ENCODE results near the gene CDH16. TPM values are rescaled to one million over a fixed set of nuclear protein-coding genes. Genes with fewer than 3 reads are reported as not detected.

CDH16 gene
- total RNA-seq, 1 donor from 2014 or later = 1.8 TPM

DNA sequence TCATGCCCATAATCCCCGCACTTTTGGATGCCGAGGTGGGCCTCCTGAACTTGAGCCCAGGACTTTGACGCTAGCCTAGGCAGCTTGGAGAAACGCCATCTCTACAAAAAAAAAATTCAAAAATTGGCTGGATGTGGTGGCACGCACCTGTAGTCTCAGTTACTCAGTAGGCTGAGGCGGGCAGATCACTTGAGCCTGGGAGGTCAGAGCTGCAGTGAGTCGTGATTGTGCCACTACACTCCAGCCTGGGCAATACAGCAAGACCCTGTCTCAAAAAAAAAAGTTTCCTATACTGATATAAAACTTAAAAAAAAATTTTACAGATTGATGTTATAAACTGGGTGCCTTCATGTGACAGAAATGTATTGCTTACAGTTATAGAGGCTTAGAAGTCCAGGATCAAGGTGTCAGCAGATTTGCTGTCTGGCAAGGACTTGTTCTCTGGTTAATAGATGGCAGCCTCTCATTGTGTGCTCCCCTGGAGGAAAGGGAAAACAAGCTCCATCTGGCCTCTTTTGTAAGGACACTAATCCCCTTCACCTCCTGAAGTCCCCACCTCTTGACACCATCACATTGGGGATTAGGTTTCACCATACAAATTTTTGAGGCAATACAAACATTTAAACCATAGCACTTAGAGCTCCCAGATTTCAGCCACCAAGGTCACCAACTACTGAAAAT is 33.9 kb upstream of the CDH16 start:
- FAIRE-seq (no peak), DNase-seq (ENCODE audit: low read depth) (no peak)
- Histone ChIP-seq H3K27me3 (ENCODE audit: control insufficient read depth, insufficient read depth, low read length) (no peaks in the 10 kb centered on the region), H3K4me3 (ENCODE audit: low read depth, low read length) (no peak overlapping the region), H3K36me3 (ENCODE audit: control insufficient read depth, insufficient read depth, low read length) (no peaks in the 10 kb centered on the region)
- TF ChIP-seq, protein P1, sequence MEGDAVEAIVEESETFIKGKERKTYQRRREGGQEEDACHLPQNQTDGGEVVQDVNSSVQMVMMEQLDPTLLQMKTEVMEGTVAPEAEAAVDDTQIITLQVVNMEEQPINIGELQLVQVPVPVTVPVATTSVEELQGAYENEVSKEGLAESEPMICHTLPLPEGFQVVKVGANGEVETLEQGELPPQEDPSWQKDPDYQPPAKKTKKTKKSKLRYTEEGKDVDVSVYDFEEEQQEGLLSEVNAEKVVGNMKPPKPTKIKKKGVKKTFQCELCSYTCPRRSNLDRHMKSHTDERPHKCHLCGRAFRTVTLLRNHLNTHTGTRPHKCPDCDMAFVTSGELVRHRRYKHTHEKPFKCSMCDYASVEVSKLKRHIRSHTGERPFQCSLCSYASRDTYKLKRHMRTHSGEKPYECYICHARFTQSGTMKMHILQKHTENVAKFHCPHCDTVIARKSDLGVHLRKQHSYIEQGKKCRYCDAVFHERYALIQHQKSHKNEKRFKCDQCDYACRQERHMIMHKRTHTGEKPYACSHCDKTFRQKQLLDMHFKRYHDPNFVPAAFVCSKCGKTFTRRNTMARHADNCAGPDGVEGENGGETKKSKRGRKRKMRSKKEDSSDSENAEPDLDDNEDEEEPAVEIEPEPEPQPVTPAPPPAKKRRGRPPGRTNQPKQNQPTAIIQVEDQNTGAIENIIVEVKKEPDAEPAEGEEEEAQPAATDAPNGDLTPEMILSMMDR (IDR thresholded peaks at IDR 0.05; ENCODE audit: insufficient read depth, low read length, severe bottlenecking) = no peak

DNA sequence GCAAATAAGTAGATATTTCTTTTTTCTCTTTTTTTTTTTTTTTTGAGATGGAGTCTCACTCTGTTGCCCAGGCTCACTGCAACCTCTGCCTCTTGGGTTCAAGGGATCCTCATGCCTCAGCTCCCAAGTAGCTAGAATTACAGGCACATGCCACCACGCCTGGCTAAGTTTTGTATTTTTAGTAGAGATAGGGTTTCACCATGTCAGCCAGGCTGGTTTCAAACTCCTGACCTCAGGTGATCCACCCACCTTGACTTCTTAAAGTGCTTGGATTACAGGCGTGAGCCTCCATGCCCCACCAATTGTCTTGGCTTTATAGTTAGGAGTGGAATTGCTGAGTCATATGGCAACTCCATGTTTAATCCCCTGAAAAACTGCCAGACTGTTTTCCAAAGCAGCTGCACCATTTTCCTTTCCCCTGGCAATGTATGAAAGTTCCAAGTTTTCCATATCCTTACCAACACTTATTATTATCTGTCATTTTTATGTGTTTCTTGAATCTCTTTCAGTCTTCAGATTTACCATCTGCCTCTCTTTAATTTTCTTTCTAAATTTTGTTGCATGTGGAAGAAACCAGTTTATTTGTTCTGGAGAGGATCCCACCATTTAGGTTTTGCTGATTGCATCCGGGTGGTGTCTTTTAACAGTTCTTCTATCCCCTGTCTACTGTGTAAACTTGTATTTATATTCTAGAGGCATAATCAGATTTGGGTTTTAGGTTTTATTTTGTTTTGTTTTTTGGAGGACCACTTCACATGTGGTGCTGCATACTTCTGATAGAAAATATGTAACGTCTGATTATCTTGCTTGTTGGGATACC is 32.5 kb upstream of the CDH16 start:
- TF ChIP-seq, protein P1 (IDR thresholded peaks at IDR 0.05; ENCODE audit: insufficient read depth, low read length, severe bottlenecking) = no peak
- Histone ChIP-seq H3K27me3 (ENCODE audit: control insufficient read depth, insufficient read depth, low read length) (no peaks in the 10 kb centered on the region), H3K4me3 (ENCODE audit: low read depth, low read length) (no peak overlapping the region), H3K36me3 (ENCODE audit: control insufficient read depth, insufficient read depth, low read length) (no peaks in the 10 kb centered on the region)
- FAIRE-seq (no peak), DNase-seq (ENCODE audit: low read depth) (peak; percentile 25)

DNA sequence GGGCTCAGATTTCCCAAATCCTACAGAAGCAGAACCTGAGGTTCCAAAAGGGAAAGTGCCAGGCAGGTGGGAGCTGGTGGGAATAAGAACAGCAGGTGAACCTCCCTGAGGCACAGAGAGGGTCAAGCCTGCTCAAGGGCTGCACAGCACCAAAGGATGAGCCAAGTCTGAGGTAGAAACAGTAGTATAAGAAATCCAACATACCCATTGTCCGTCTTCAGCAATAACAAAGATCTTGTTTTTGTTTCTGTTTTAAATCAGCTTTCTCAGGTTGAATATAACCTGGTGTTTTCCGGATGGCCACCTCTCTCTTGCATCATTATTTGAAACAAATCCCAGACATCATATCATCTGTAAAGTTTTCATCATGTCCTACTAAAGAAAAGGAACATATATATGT is 31.8 kb upstream of the CDH16 start:
- no peak for FAIRE-seq
- Histone ChIP-seq H3K36me3 (ENCODE audit: control insufficient read depth, insufficient read depth, low read length) (no peaks in the 10 kb centered on the region), H3K4me3 (ENCODE audit: low read depth, low read length) (no peak overlapping the region), H3K27me3 (ENCODE audit: control insufficient read depth, insufficient read depth, low read length) (no peaks in the 10 kb centered on the region)
- DNase-seq (ENCODE audit: low read depth) = no peak
- TF ChIP-seq, protein P1 (IDR thresholded peaks at IDR 0.05; ENCODE audit: insufficient read depth, low read length, severe bottlenecking) = no peak

DNA sequence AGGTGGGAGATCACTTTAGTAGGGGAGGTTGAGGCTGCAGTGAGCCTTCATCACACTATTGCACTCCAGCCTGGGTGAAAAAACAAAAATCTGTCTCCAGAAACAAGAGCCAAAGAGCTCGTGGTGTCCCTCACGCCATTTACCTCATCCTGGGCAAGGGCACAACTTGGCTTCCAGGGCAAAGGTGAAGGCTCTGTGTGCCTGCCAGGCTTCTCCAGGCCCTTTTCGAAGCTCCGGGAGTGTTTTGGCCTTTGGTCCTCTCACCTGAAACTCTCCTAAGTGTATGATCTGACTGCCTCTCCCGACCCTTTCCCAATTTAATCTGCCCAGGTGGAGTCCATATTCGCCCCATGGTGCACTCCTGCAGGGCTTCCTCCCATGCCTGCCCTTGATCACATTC is 30.8 kb upstream of the CDH16 start:
- no peak for DNase-seq (ENCODE audit: low read depth)
- no peak for FAIRE-seq
- Histone ChIP-seq H3K4me3 (ENCODE audit: low read depth, low read length) (no peak overlapping the region), H3K36me3 (ENCODE audit: control insufficient read depth, insufficient read depth, low read length) (no peaks in the 10 kb centered on the region), H3K27me3 (ENCODE audit: control insufficient read depth, insufficient read depth, low read length) (no peaks in the 10 kb centered on the region)
- TF ChIP-seq, protein P1 (IDR thresholded peaks at IDR 0.05; ENCODE audit: insufficient read depth, low read length, severe bottlenecking) = no peak

DNA sequence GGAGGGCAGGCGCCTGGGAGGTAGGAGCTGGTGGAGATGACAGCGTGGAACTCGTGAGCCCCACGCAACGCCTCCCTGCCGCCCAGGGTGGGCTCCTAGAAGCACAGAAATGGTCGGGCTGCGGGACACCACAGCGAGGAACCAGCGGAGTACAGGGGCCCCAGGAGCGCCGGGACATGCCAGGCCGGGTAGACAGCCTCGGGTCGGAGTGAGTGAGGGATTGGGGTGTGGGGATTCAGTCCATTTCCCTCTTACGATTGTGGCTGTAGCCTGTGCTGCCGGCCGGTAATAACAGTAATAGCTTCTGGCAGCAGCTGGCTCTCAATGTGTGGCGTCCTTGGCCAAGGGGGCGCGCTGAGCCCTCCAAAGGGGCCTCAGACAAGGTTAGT is 30.1 kb upstream of the CDH16 start:
- no peak for DNase-seq (ENCODE audit: low read depth)
- Histone ChIP-seq H3K27me3 (ENCODE audit: control insufficient read depth, insufficient read depth, low read length) (no peaks in the 10 kb centered on the region), H3K4me3 (ENCODE audit: low read depth, low read length) (peak overlapping the region; percentile 51), H3K36me3 (ENCODE audit: control insufficient read depth, insufficient read depth, low read length) (no peaks in the 10 kb centered on the region)
- no peak for FAIRE-seq
- TF ChIP-seq, protein P1 (IDR thresholded peaks at IDR 0.05; ENCODE audit: insufficient read depth, low read length, severe bottlenecking) = no peak

Data from bronchial epithelial cell (primary cell).